CD8-positive, alpha-beta memory T cell (primary cell): ENCODE data around the gene NEURL1B. TPM values are rescaled to one million over a fixed set of nuclear protein-coding genes. Genes with fewer than 3 reads are reported as not detected.

ENCODE experiments used
- CTCF ChIA-PET: fragments of 350-600 bp; sonication (Branson Sonifier 250); formaldehyde crosslinking; loops from one replicate; lab custom pipeline; 2021; ENCODE audit warnings: antibody characterized with exemption; lab: Charles Lee
- POLR2A ChIA-PET: fragments of 350-600 bp; sonication (Branson Sonifier 250); formaldehyde crosslinking; loops from one replicate; lab custom pipeline; 2021; ENCODE audit warnings: antibody characterized with exemption; lab: Charles Lee
- DNase-seq, 5 donors: peaks; one replicate each; pipeline versions ENCODE4 v3.0.0 to v3.0.0-alpha.2; 2020 to 2022; ENCODE audit warnings: mixed read lengths in 1 of 5
- H3K27ac ChIP-seq: one replicate; pipeline ENCODE4 v1.7.0; 2013; ENCODE audit warnings: low read depth, mild to moderate bottlenecking, low read length, moderate library complexity
- H3K27me3 ChIP-seq: 2 replicates; pipeline ENCODE4 v1.7.0; 2013; ENCODE audit warnings: low read length, mild to moderate bottlenecking; ENCODE audit not compliant: insufficient read depth, poor library complexity, severe bottlenecking
- H3K36me3 ChIP-seq: 2 replicates; pipeline ENCODE4 v1.7.0; 2013; ENCODE audit warnings: mild to moderate bottlenecking, low read length, moderate library complexity; ENCODE audit not compliant: insufficient read depth
- H3K4me1 ChIP-seq: 2 replicates; pipeline ENCODE4 v1.7.0; 2013; ENCODE audit warnings: mild to moderate bottlenecking, low read length, moderate library complexity; ENCODE audit not compliant: insufficient read depth
- H3K4me3 ChIP-seq: 2 replicates; pipeline ENCODE4 v1.7.0; 2013; ENCODE audit warnings: mild to moderate bottlenecking, low read length
- H3K9me3 ChIP-seq: 2 replicates; pipeline ENCODE4 v1.7.0; 2013; ENCODE audit warnings: mild to moderate bottlenecking, low read length
- H3K27ac Mint-ChIP-seq, 8 donors: one replicate each; pipeline ENCODE4 v1.8.0; 2020 to 2021; ENCODE audit warnings: mixed read lengths in 8 of 8, mild to moderate bottlenecking in 6 of 8, inconsistent platforms in 3 of 8, moderate library complexity in 3 of 8
- H3K27me3 Mint-ChIP-seq, 2 donors: one replicate each; pipeline ENCODE4 v1.8.0; 2020 to 2021; ENCODE audit warnings: mixed read lengths in 2 of 2, mild to moderate bottlenecking in 1 of 2, moderate library complexity in 1 of 2
- H3K36me3 Mint-ChIP-seq, 3 donors: one replicate each; pipeline ENCODE4 v1.8.0; 2020 to 2021; ENCODE audit warnings: mixed read lengths in 3 of 3, inconsistent platforms in 1 of 3, mild to moderate bottlenecking in 1 of 3
- H3K4me1 Mint-ChIP-seq, 3 donors: one replicate each; pipeline ENCODE4 v1.8.0; 2020 to 2021; ENCODE audit warnings: mixed read lengths in 3 of 3, inconsistent platforms in 1 of 3, mild to moderate bottlenecking in 1 of 3
- H3K4me3 Mint-ChIP-seq, 7 donors: one replicate each; pipeline ENCODE4 v1.8.0; 2020 to 2021; ENCODE audit warnings: mixed read lengths in 7 of 7, mild to moderate bottlenecking in 6 of 7, moderate library complexity in 4 of 7, inconsistent platforms in 2 of 7
- H3K9me3 Mint-ChIP-seq, 5 donors: one replicate each; pipeline ENCODE4 v1.8.0; 2020 to 2022; ENCODE audit warnings: mixed read lengths in 5 of 5, mild to moderate bottlenecking in 3 of 5, moderate library complexity in 2 of 5, inconsistent platforms in 1 of 5
- polyA plus RNA-seq: library from polyadenylated mRNA; unstranded; fragments of 300-500 nt; fragmentation: Illumina TruSeq; gene quantifications from one replicate; pipeline ENCODE4 v1.2.3, GENCODE V29; 2021
- total RNA-seq, 2 experiments: library from RNA; stranded (reverse); gene quantifications; one replicate each; pipeline ENCODE4 v1.2.3, GENCODE V29; 2021

The NEURL1B gene
- total and polyA plus RNA-seq, 3 experiments from 2014 or later, result 0.04 to 0.13 TPM; not detected in 1

- no peak overlapping the region for H3K27ac ChIP-seq
- peak overlapping the region in 3 of 8 donors; percentile 63 to 82 (median 64) for H3K27ac Mint-ChIP-seq
- no peaks in the 10 kb centered on the region for H3K27me3 ChIP-seq
- peaks cover 0 to 3% of the 10 kb centered on the region in 2 donors for H3K27me3 Mint-ChIP-seq
- no peaks in the 10 kb centered on the region for H3K9me3 ChIP-seq
- no peaks in the 10 kb centered on the region for H3K36me3 ChIP-seq
- H3K4me3 ChIP-seq, result no peak overlapping the region
- peaks cover 9 to 18% (median 10%) of the 10 kb centered on the region in 3 donors for H3K4me1 Mint-ChIP-seq
- ChIA-PET CTCF (interaction anchor here (1.1 to 2.1 kb wide), 4 partner anchors 9 to 234 kb away, joined by 4 to 12 read pairs (median 6); no protein-coding TSS in a partner anchor), POLR2A (interaction anchor here (0.6 kb wide), 1 partner anchor 170 kb away, joined by 9 read pairs; no protein-coding TSS in a partner anchor)
- peaks cover 7% of the 10 kb centered on the region for H3K4me1 ChIP-seq
- no peak for DNase-seq
- peaks cover 0 to 2% (median 0%) of the 10 kb centered on the region in 3 donors for H3K36me3 Mint-ChIP-seq
- H3K4me3 Mint-ChIP-seq, result peak overlapping the region in 3 of 7 donors; percentile 26 to 68 (median 45)
- no peaks in the 10 kb centered on the region for H3K9me3 Mint-ChIP-seq
These were observed 54.4 kb downstream of the NEURL1B start for GRCh38 chr5:172695232-172696054.

GRCh38 chr5:172696171-172696849 lies 55.2 kb downstream of the NEURL1B start:
- Mint-ChIP-seq H3K36me3 (peaks cover 0 to 2% (median 0%) of the 10 kb centered on the region in 3 donors), H3K27ac (peak overlapping the region in 6 of 8 donors; percentile 31 to 97 (median 86)), H3K4me3 (peak overlapping the region in 5 of 7 donors; percentile 95 to 97 (median 97)), H3K9me3 (no peaks in the 10 kb centered on the region), H3K27me3 (peaks cover 6 to 7% of the 10 kb centered on the region in 2 donors), H3K4me1 (peaks cover 11 to 22% (median 16%) of the 10 kb centered on the region in 3 donors)
- H3K27me3 ChIP-seq, result no peaks in the 10 kb centered on the region
- CTCF ChIA-PET, result interaction anchor here (0.8 to 2.2 kb wide), 18 partner anchors 8 to 522 kb away, joined by 3 to 12 read pairs (median 4); partner anchors contain the start of gene ATP6V0E1
- peaks cover 8% of the 10 kb centered on the region for H3K4me1 ChIP-seq
- POLR2A ChIA-PET, result interaction anchor here (0.6 to 1.0 kb wide), 2 partner anchors 12 to 169 kb away, joined by 5 to 9 read pairs; no protein-coding TSS in a partner anchor
- no peak overlapping the region for H3K4me3 ChIP-seq
- DNase-seq, result no peak
- H3K9me3 ChIP-seq, result no peaks in the 10 kb centered on the region
- H3K27ac ChIP-seq, result no peak overlapping the region
- no peaks in the 10 kb centered on the region for H3K36me3 ChIP-seq

- H3K4me3 ChIP-seq, result peak overlapping the region; percentile 60
- H3K4me1 Mint-ChIP-seq, result peaks cover 17 to 30% (median 22%) of the 10 kb centered on the region in 3 donors
- POLR2A ChIA-PET, result interaction anchor here (1.0 kb wide), 1 partner anchor 13 kb away, joined by 5 read pairs; no protein-coding TSS in a partner anchor
- H3K9me3 Mint-ChIP-seq, result no peaks in the 10 kb centered on the region
- peaks cover 11 to 17% of the 10 kb centered on the region in 2 donors for H3K27me3 Mint-ChIP-seq
- peaks cover 14% of the 10 kb centered on the region for H3K4me1 ChIP-seq
- H3K9me3 ChIP-seq, result no peaks in the 10 kb centered on the region
- no peaks in the 10 kb centered on the region for H3K36me3 ChIP-seq
- H3K27ac ChIP-seq, result peak overlapping the region; percentile 32
- peak overlapping the region; percentile 70 to 100 (median 94) for H3K27ac Mint-ChIP-seq
- peaks cover 0 to 2% (median 0%) of the 10 kb centered on the region in 3 donors for H3K36me3 Mint-ChIP-seq
- H3K27me3 ChIP-seq, result peaks cover 5% of the 10 kb centered on the region
- CTCF ChIA-PET, result interaction anchor here (0.5 to 2.2 kb wide), 26 partner anchors 9 to 1278 kb away, joined by 3 to 12 read pairs (median 4); partner anchors contain the start of genes ATP6V0E1, FGF18, RPL26L1 and STK10
- H3K4me3 Mint-ChIP-seq, result peak overlapping the region; percentile 86 to 97 (median 96)
- peak; percentile 74 to 87 (median 79) for DNase-seq
These were observed 56.4 kb downstream of the NEURL1B start for GRCh38 chr5:172697123-172698121.

- no peaks in the 10 kb centered on the region for H3K9me3 ChIP-seq
- peaks cover 5% of the 10 kb centered on the region for H3K27me3 ChIP-seq
- peaks cover 0 to 2% (median 0%) of the 10 kb centered on the region in 3 donors for H3K36me3 Mint-ChIP-seq
- H3K4me3 Mint-ChIP-seq, result peak overlapping the region in 1 of 7 donors; percentile 15
- H3K4me1 Mint-ChIP-seq, result peaks cover 17 to 30% (median 22%) of the 10 kb centered on the region in 3 donors
- H3K4me1 ChIP-seq, result peaks cover 14% of the 10 kb centered on the region
- no peaks in the 10 kb centered on the region for H3K36me3 ChIP-seq
- H3K27me3 Mint-ChIP-seq, result peaks cover 22 to 36% of the 10 kb centered on the region in 2 donors
- no peak for DNase-seq
- CTCF ChIA-PET, result interaction anchor here (2.0 kb wide), 1 partner anchor 1280 kb away, joined by 4 read pairs; the partner anchor contains the start of gene FGF18
- no peak overlapping the region for H3K4me3 ChIP-seq
- POLR2A ChIA-PET, result no interaction called here
- peak overlapping the region in 3 of 8 donors; percentile 16 to 74 (median 51) for H3K27ac Mint-ChIP-seq
- H3K27ac ChIP-seq, result no peak overlapping the region
- H3K9me3 Mint-ChIP-seq, result peaks cover 0 to 2% (median 0%) of the 10 kb centered on the region in 5 donors
These were observed 58.4 kb downstream of the NEURL1B start for GRCh38 chr5:172699423-172699822.

GRCh38 chr5:172699999-172700364 lies 58.9 kb downstream of the NEURL1B start:
- ChIA-PET POLR2A (no interaction called here), CTCF (interaction anchor here (2.3 to 2.5 kb wide), 2 partner anchors 15 to 232 kb away, joined by 6 to 7 read pairs; no protein-coding TSS in a partner anchor)
- DNase-seq, result no peak

GRCh38 chr5:172700365-172701290 lies 59.6 kb downstream of the NEURL1B start:
- Mint-ChIP-seq H3K36me3 (peaks cover 0 to 2% (median 0%) of the 10 kb centered on the region in 3 donors), H3K27me3 (peaks cover 22 to 42% of the 10 kb centered on the region in 2 donors), H3K9me3 (peaks cover 0 to 2% (median 0%) of the 10 kb centered on the region in 5 donors), H3K27ac (peak overlapping the region in 2 of 8 donors; percentile 25 to 48), H3K4me1 (peaks cover 17 to 30% (median 22%) of the 10 kb centered on the region in 3 donors), H3K4me3 (peak overlapping the region in 1 of 7 donors; percentile 70)
- ChIA-PET POLR2A (no interaction called here), CTCF (interaction anchor here (1.0 to 2.5 kb wide), 6 partner anchors 12 to 258 kb away, joined by 3 to 7 read pairs (median 4); no protein-coding TSS in a partner anchor)
- Histone ChIP-seq H3K36me3 (no peaks in the 10 kb centered on the region), H3K9me3 (no peaks in the 10 kb centered on the region), H3K4me1 (peaks cover 14% of the 10 kb centered on the region), H3K27me3 (peaks cover 5% of the 10 kb centered on the region), H3K27ac (no peak overlapping the region), H3K4me3 (no peak overlapping the region)
- DNase-seq, result no peak

More at GRCh38 chr5:172699999-172700364, 58.9 kb downstream of the NEURL1B start:
- Histone ChIP-seq H3K9me3 (no peaks in the 10 kb centered on the region), H3K27me3 (peaks cover 5% of the 10 kb centered on the region), H3K4me1 (peaks cover 14% of the 10 kb centered on the region), H3K36me3 (no peaks in the 10 kb centered on the region), H3K4me3 (no peak overlapping the region), H3K27ac (no peak overlapping the region)
- Mint-ChIP-seq H3K4me3 (no peak overlapping the region), H3K9me3 (peaks cover 0 to 2% (median 0%) of the 10 kb centered on the region in 5 donors), H3K4me1 (peaks cover 17 to 30% (median 22%) of the 10 kb centered on the region in 3 donors), H3K27ac (no peak overlapping the region), H3K27me3 (peaks cover 22 to 40% of the 10 kb centered on the region in 2 donors), H3K36me3 (peaks cover 0 to 2% (median 0%) of the 10 kb centered on the region in 3 donors)
